SK-N-SH (cell line): Measurements from ENCODE around the gene CELF2. TPM values are rescaled to one million over a fixed set of nuclear protein-coding genes. Genes with fewer than 3 reads are reported as not detected.

Experiments
- CTCF ChIA-PET: fragments of 300-600, 350-600 bp; formaldehyde crosslinking; extraction: SDS; loops from one replicate; lab custom pipeline; 2021; lab: Yijun Ruan, JAX
- POLR2A ChIA-PET: fragments of 350-600 bp; sonication (Branson Sonifier 250); formaldehyde crosslinking; extraction: SDS; loops from one replicate; lab custom pipeline; 2020; ENCODE audit warnings: antibody characterized with exemption, inconsistent platforms; lab: Yijun Ruan, JAX
- DNase-seq: peaks from one replicate; pipeline ENCODE4 v3.0.0; 2012
- H2AFZ ChIP-seq: fragments of 200-600 bp; sonication (generic); 2 replicates; pipeline ENCODE4 v1.8.1; 2016; ENCODE audit warnings: antibody characterized with exemption, mild to moderate bottlenecking, low read depth
- H3F3A ChIP-seq: fragments of 200-600 bp; sonication (generic); replicated peaks from 2 replicates; pipeline ENCODE3; 2016; ENCODE audit warnings: antibody characterized with exemption, mild to moderate bottlenecking; ENCODE audit not compliant: insufficient read depth
- H3K27ac ChIP-seq, 2 experiments: fragments of 200-500 bp in 1 of 2; fragments of 200-600 bp in 1 of 2; sonication (Bioruptor generic) in 1 of 2; sonication (generic), shearing (Covaris generic) in 1 of 2; 2 replicates each; pipeline versions ENCODE4 v1.5.1 to v1.6.1; 2014 to 2016; ENCODE audit warnings: low read depth in 2 of 2, inconsistent platforms in 1 of 2, low read length in 1 of 2, mild to moderate bottlenecking in 1 of 2, mixed read lengths in 1 of 2
- H3K27me3 ChIP-seq: fragments of 200-600 bp; sonication (generic), shearing (Covaris generic); 2 replicates; pipeline ENCODE4 v1.6.1; 2016; ENCODE audit warnings: mixed run types; ENCODE audit not compliant: insufficient read depth
- H3K36me3 ChIP-seq, 2 experiments: fragments of 200-500 bp in 1 of 2; fragments of 200-600 bp in 1 of 2; sonication (Bioruptor generic) in 1 of 2; sonication (generic) in 1 of 2; replicated peaks in 1 of 2; 2 replicates each; pipeline versions ENCODE3 to v1.5.1; 2014 to 2016; ENCODE audit warnings: low read length in 1 of 2, mild to moderate bottlenecking in 1 of 2; ENCODE audit not compliant: insufficient read depth in 2 of 2, control insufficient read depth in 1 of 2
- H3K4me1 ChIP-seq, 2 experiments: fragments of 200-500 bp in 1 of 2; fragments of 200-600 bp in 1 of 2; sonication (Bioruptor generic) in 1 of 2; sonication (generic), shearing (Covaris generic) in 1 of 2; 2 replicates each; pipeline versions ENCODE4 v1.5.1 to v1.6.1; 2014 to 2016; ENCODE audit warnings: low read depth in 1 of 2, low read length in 1 of 2, mixed run types in 1 of 2; ENCODE audit not compliant: insufficient read depth in 2 of 2, control insufficient read depth in 1 of 2
- H3K4me2 ChIP-seq: fragments of 200-600 bp; sonication (generic), shearing (Covaris generic); 2 replicates; pipeline ENCODE4 v1.6.1; 2017; ENCODE audit warnings: mixed run types
- H3K4me3 ChIP-seq, 2 experiments: fragments of 200-500 bp in 1 of 2; fragments of 200-600 bp in 1 of 2; sonication (Bioruptor generic) in 1 of 2; sonication (generic), shearing (Covaris generic) in 1 of 2; 2 replicates each; pipeline versions ENCODE4 v1.5.1 to v1.8.1; 2014 to 2016; ENCODE audit warnings: low read depth in 2 of 2, inconsistent platforms in 1 of 2, low read length in 1 of 2, mild to moderate bottlenecking in 1 of 2, mixed read lengths in 1 of 2, moderate library complexity in 1 of 2
- H3K79me2 ChIP-seq: fragments of 200-600 bp; sonication (generic); 2 replicates; pipeline ENCODE4 v1.8.1; 2017; ENCODE audit warnings: mild to moderate bottlenecking; ENCODE audit not compliant: insufficient read depth
- H3K9ac ChIP-seq: fragments of 200-600 bp; sonication (generic); 2 replicates; pipeline ENCODE4 v1.6.1; 2017; ENCODE audit warnings: mixed run types
- H3K9me2 ChIP-seq: fragments of 200-600 bp; sonication (generic); 2 replicates; pipeline ENCODE4 v1.6.1; 2017; ENCODE audit warnings: mixed run types
- H3K9me3 ChIP-seq: fragments of 200-600 bp; sonication (generic); 2 replicates; pipeline ENCODE4 v1.6.1; 2017; ENCODE audit warnings: mixed run types, mild to moderate bottlenecking, moderate library complexity
- H4K20me1 ChIP-seq: fragments of 200-600 bp; sonication (generic); 2 replicates; pipeline ENCODE4 v1.6.1; 2017; ENCODE audit warnings: mild to moderate bottlenecking, mixed run types; ENCODE audit not compliant: insufficient read depth
- ELF1 ChIP-seq: IDR thresholded peaks from 2 replicates; pipeline ENCODE4 v1.4.0; 2012
- EZH2phosphoT487 ChIP-seq: fragments of 200-600 bp; sonication (generic); IDR thresholded peaks from 2 replicates; pipeline ENCODE4 v1.6.1; 2017; ENCODE audit warnings: low read depth, mixed run types, mild to moderate bottlenecking, antibody characterized with exemption, moderate library complexity, borderline replicate concordance
- FOSL2 ChIP-seq: IDR thresholded peaks from 2 replicates; pipeline ENCODE4 v1.4.0; 2012; ENCODE audit warnings: low read depth, mild to moderate bottlenecking, moderate library complexity, borderline replicate concordance
- GATA2 ChIP-seq: sonication (generic); formaldehyde crosslinking; IDR thresholded peaks from 2 replicates; pipeline ENCODE4 v1.5.0; 2020; ENCODE audit warnings: mild to moderate bottlenecking, missing genetic modification reagents
- MXI1 ChIP-seq: IDR thresholded peaks from 2 replicates; pipeline ENCODE4 v1.6.1; 2012; ENCODE audit warnings: mild to moderate bottlenecking, low read depth, low read length, improper control_type of control experiment
- NFIC ChIP-seq: IDR thresholded peaks from 2 replicates; pipeline ENCODE4 v1.4.0; 2012; ENCODE audit warnings: borderline replicate concordance
- RAD21 ChIP-seq: IDR thresholded peaks from 2 replicates; pipeline ENCODE4 v1.6.1; 2012; ENCODE audit warnings: mild to moderate bottlenecking, low read length
- RXRA ChIP-seq: IDR thresholded peaks from 2 replicates; pipeline ENCODE4 v1.4.0; 2012; ENCODE audit warnings: low read depth, mild to moderate bottlenecking, borderline replicate concordance
- TCF12 ChIP-seq: IDR thresholded peaks from 2 replicates; pipeline ENCODE4 v1.4.0; 2012
- TEAD4 ChIP-seq: IDR thresholded peaks from 2 replicates; pipeline ENCODE4 v1.4.0; 2012; ENCODE audit warnings: mild to moderate bottlenecking, borderline replicate concordance; ENCODE audit not compliant: insufficient read depth
- WGBS: methylation state at CpG from one replicate; pipeline ENCODE4 v1.1.6; 2017; ENCODE audit warnings: low lambda C conversion rate; 5-methylcytosine and 5-hydroxymethylcytosine counted together
- polyA plus RNA-seq, 3 experiments: library from polyadenylated mRNA; depleted of rRNA; stranded (reverse); fragments of >200 nt; gene quantifications; 2 replicates each; pipeline ENCODE4 v1.2.3, GENCODE V29; 2012
- TF ChIP-seq, protein P1 (sequence below): IDR thresholded peaks from 2 replicates; pipeline ENCODE4 v1.6.1; 2012; ENCODE audit warnings: mild to moderate bottlenecking, low read depth, low read length, moderate library complexity
- TF ChIP-seq, protein P2 (sequence below): fragments of 150-350 bp; IDR thresholded peaks from 2 replicates; pipeline ENCODE4 v1.6.1; 2017; ENCODE audit warnings: antibody characterized with exemption, low read length, low read depth, borderline replicate concordance
- TF ChIP-seq, protein P3 (sequence below): fragments of 200-600 bp; sonication (generic); IDR thresholded peaks from 2 replicates; pipeline ENCODE4 v1.6.1; 2017; ENCODE audit warnings: antibody characterized with exemption, mild to moderate bottlenecking, moderate library complexity
- TF ChIP-seq, protein P4 (sequence below): IDR thresholded peaks from 2 replicates; pipeline ENCODE4; 2012
- TF ChIP-seq, protein P5 (sequence below): fragments of 150-350 bp; IDR thresholded peaks from 2 replicates; pipeline ENCODE4 v1.6.1; 2016; ENCODE audit warnings: mild to moderate bottlenecking, low read depth, low read length
- TF ChIP-seq, protein P6 (sequence below): IDR thresholded peaks from 2 replicates; pipeline ENCODE4 v1.4.0; 2012; ENCODE audit warnings: low read depth, borderline replicate concordance

Gene CELF2
- polyA plus RNA-seq, 1 of the 3 experiments (the other 2 are of a cell fraction), result 0.03 TPM

DNA sequence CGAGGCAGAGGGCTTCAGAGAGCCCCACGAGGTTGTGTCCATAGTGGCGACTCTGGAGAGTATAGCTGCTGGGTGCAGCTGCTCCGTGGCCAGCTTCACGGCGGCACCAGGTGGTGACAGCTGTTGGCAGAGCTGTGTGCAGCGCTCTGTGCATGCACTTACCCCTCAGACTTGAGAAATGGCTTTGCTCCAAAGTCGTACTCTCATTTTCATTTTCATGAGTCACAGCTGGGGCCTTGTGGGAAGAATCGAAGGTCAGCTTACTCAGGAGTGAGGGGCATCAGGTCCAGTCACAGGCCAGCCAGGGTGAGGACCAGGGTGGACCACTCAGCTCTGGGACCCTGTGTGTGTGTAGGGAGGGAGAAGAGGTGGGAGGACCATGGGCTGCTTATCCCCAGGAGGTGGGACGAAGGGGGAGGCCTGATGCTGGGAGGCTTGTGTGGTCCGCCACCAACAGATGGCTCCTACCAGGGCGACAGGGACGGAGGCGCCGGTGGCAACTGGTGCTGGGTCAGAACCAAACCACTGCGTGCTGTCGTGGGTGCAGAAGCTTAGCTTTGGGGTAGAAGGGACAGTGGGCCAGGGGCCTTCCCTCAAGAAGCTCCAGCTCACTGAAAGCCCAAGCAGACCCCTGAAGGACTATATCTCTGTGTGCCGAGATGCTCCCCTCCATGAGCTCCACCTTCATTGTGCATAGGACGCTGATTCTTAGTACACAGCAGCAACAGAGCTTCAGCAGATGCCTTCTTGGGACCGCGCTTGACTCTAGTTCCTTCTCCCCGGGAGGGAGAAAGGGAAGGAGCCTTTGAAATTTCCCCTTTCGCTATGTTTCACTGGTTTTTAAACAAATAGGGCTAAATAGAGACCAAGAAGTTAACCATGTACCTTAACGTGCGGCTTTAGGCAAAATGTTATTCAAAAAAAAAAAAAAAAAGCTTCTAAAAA, 225.0 kb downstream of the CELF2 start:
- Histone ChIP-seq H3K36me3 (no peaks in the 10 kb centered on the region), H3K9me2 (no peaks in the 10 kb centered on the region), H3K9me3 (no peaks in the 10 kb centered on the region), H3K4me2 (no peak overlapping the region), H3K27ac (no peak overlapping the region), H3K9ac (no peak overlapping the region), H3K27me3 (no peaks in the 10 kb centered on the region), H3K4me1 (no peaks in the 10 kb centered on the region), H4K20me1 (no peaks in the 10 kb centered on the region), H3K4me3 (no peak overlapping the region), H3K79me2 (no peaks in the 10 kb centered on the region), H3F3A (no peaks in the 10 kb centered on the region), H2AFZ (no peak overlapping the region)
- TF ChIP-seq, protein P1, sequence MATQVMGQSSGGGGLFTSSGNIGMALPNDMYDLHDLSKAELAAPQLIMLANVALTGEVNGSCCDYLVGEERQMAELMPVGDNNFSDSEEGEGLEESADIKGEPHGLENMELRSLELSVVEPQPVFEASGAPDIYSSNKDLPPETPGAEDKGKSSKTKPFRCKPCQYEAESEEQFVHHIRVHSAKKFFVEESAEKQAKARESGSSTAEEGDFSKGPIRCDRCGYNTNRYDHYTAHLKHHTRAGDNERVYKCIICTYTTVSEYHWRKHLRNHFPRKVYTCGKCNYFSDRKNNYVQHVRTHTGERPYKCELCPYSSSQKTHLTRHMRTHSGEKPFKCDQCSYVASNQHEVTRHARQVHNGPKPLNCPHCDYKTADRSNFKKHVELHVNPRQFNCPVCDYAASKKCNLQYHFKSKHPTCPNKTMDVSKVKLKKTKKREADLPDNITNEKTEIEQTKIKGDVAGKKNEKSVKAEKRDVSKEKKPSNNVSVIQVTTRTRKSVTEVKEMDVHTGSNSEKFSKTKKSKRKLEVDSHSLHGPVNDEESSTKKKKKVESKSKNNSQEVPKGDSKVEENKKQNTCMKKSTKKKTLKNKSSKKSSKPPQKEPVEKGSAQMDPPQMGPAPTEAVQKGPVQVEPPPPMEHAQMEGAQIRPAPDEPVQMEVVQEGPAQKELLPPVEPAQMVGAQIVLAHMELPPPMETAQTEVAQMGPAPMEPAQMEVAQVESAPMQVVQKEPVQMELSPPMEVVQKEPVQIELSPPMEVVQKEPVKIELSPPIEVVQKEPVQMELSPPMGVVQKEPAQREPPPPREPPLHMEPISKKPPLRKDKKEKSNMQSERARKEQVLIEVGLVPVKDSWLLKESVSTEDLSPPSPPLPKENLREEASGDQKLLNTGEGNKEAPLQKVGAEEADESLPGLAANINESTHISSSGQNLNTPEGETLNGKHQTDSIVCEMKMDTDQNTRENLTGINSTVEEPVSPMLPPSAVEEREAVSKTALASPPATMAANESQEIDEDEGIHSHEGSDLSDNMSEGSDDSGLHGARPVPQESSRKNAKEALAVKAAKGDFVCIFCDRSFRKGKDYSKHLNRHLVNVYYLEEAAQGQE, result no peak
- TF ChIP-seq, protein P2, sequence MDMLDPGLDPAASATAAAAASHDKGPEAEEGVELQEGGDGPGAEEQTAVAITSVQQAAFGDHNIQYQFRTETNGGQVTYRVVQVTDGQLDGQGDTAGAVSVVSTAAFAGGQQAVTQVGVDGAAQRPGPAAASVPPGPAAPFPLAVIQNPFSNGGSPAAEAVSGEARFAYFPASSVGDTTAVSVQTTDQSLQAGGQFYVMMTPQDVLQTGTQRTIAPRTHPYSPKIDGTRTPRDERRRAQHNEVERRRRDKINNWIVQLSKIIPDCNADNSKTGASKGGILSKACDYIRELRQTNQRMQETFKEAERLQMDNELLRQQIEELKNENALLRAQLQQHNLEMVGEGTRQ, result no peak
- TF ChIP-seq EZH2phosphoT487, result no peak
- TF ChIP-seq, protein P3, sequence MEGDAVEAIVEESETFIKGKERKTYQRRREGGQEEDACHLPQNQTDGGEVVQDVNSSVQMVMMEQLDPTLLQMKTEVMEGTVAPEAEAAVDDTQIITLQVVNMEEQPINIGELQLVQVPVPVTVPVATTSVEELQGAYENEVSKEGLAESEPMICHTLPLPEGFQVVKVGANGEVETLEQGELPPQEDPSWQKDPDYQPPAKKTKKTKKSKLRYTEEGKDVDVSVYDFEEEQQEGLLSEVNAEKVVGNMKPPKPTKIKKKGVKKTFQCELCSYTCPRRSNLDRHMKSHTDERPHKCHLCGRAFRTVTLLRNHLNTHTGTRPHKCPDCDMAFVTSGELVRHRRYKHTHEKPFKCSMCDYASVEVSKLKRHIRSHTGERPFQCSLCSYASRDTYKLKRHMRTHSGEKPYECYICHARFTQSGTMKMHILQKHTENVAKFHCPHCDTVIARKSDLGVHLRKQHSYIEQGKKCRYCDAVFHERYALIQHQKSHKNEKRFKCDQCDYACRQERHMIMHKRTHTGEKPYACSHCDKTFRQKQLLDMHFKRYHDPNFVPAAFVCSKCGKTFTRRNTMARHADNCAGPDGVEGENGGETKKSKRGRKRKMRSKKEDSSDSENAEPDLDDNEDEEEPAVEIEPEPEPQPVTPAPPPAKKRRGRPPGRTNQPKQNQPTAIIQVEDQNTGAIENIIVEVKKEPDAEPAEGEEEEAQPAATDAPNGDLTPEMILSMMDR, result no peak
- no peak for TF ChIP-seq TCF12
- TF ChIP-seq RXRA, result no peak
- TF ChIP-seq, protein P4, sequence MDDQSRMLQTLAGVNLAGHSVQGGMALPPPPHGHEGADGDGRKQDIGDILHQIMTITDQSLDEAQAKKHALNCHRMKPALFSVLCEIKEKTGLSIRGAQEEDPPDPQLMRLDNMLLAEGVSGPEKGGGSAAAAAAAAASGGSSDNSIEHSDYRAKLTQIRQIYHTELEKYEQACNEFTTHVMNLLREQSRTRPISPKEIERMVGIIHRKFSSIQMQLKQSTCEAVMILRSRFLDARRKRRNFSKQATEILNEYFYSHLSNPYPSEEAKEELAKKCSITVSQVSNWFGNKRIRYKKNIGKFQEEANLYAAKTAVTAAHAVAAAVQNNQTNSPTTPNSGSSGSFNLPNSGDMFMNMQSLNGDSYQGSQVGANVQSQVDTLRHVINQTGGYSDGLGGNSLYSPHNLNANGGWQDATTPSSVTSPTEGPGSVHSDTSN, result no peak
- no peak for TF ChIP-seq RAD21
- no peak for TF ChIP-seq ELF1
- no peak for TF ChIP-seq MXI1
- TF ChIP-seq FOSL2, result no peak
- no peak for TF ChIP-seq GATA2
- no peak for TF ChIP-seq TEAD4
- no peak for TF ChIP-seq NFIC
- TF ChIP-seq, protein P5, sequence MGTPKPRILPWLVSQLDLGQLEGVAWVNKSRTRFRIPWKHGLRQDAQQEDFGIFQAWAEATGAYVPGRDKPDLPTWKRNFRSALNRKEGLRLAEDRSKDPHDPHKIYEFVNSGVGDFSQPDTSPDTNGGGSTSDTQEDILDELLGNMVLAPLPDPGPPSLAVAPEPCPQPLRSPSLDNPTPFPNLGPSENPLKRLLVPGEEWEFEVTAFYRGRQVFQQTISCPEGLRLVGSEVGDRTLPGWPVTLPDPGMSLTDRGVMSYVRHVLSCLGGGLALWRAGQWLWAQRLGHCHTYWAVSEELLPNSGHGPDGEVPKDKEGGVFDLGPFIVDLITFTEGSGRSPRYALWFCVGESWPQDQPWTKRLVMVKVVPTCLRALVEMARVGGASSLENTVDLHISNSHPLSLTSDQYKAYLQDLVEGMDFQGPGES, result no peak
- TF ChIP-seq, protein P6, sequence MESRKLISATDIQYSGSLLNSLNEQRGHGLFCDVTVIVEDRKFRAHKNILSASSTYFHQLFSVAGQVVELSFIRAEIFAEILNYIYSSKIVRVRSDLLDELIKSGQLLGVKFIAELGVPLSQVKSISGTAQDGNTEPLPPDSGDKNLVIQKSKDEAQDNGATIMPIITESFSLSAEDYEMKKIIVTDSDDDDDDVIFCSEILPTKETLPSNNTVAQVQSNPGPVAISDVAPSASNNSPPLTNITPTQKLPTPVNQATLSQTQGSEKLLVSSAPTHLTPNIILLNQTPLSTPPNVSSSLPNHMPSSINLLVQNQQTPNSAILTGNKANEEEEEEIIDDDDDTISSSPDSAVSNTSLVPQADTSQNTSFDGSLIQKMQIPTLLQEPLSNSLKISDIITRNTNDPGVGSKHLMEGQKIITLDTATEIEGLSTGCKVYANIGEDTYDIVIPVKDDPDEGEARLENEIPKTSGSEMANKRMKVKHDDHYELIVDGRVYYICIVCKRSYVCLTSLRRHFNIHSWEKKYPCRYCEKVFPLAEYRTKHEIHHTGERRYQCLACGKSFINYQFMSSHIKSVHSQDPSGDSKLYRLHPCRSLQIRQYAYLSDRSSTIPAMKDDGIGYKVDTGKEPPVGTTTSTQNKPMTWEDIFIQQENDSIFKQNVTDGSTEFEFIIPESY, result no peak
- ChIA-PET CTCF (interaction anchor here (0.6 to 1.5 kb wide), 4 partner anchors 17 to 109 kb away, joined by 3 to 6 read pairs (median 3); no protein-coding TSS in a partner anchor), POLR2A (no interaction called here)
- DNase-seq, result no peak
- 43% methylated on average over 16 of the region's 25 CpGs for WGBS
